22Rv1 (cell line): ENCODE data around the gene CARMIL1.

Source experiments
- ZFX ChIP-seq: fragments of 450-650 bp; IDR thresholded peaks from 2 replicates; pipeline ENCODE4 v1.6.1; 2017; ENCODE audit warnings: antibody characterized with exemption, borderline replicate concordance
- TF ChIP-seq, protein P1 (sequence below): fragments of 450-650 bp; IDR thresholded peaks from 2 replicates; pipeline ENCODE4 v1.5.1; 2017; ENCODE audit warnings: mild to moderate bottlenecking

- TF ChIP-seq, protein P1, sequence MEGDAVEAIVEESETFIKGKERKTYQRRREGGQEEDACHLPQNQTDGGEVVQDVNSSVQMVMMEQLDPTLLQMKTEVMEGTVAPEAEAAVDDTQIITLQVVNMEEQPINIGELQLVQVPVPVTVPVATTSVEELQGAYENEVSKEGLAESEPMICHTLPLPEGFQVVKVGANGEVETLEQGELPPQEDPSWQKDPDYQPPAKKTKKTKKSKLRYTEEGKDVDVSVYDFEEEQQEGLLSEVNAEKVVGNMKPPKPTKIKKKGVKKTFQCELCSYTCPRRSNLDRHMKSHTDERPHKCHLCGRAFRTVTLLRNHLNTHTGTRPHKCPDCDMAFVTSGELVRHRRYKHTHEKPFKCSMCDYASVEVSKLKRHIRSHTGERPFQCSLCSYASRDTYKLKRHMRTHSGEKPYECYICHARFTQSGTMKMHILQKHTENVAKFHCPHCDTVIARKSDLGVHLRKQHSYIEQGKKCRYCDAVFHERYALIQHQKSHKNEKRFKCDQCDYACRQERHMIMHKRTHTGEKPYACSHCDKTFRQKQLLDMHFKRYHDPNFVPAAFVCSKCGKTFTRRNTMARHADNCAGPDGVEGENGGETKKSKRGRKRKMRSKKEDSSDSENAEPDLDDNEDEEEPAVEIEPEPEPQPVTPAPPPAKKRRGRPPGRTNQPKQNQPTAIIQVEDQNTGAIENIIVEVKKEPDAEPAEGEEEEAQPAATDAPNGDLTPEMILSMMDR = no peak
- TF ChIP-seq ZFX = no peak
Observed at GRCh38 chr6:25640446-25640845, 361.3 kb downstream of the CARMIL1 start.
